Stimulated activated CD8-positive, alpha-beta memory T cell treated with anti-CD3 and anti-CD28 coated beads, Interleukin-7, amount 100 ng/mL, for 4 hours (primary cell): ENCODE measurements around the gene OSM.

ENCODE experiments used
- DNase-seq, 2 donors: peaks; one replicate each; pipeline ENCODE4 v3.0.0-alpha.2; 2020; ENCODE audit warnings: low read depth in 2 of 2

OSM gene

DNA sequence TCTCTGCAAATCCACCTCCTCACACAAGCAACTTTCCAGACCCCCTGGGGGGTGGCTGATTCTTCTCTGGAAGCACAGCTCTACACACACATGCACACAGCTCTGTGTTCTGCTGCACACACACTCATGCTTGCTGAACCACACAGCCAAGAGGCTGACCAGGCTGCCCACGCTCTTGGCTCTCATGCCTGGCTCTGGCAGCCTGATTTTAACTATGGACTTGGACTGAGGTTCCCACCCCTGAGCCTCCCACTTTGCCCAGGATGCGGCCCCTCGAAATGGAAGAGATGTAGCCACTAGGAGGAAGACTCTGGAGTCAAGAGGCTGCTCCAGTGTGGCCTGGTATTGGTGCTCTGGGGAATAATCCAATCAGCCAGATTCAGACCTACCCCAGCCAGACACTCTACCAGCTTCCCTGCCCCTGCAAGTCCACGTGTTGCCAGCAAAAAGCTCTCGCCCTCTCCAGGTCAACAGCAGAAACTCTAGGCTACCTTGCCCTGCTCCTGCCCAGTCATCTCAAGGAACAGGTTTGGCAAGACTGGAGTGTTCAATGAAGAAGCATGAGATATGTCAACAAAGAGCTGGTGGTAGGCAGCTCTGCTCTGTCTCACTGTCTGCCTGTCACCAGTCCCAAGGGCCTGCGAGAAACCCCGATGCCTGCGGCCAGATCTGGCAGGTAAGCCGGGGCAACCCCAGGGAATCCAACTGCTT, 31.5 kb upstream of the OSM start:
- DNase-seq: no peak

DNA sequence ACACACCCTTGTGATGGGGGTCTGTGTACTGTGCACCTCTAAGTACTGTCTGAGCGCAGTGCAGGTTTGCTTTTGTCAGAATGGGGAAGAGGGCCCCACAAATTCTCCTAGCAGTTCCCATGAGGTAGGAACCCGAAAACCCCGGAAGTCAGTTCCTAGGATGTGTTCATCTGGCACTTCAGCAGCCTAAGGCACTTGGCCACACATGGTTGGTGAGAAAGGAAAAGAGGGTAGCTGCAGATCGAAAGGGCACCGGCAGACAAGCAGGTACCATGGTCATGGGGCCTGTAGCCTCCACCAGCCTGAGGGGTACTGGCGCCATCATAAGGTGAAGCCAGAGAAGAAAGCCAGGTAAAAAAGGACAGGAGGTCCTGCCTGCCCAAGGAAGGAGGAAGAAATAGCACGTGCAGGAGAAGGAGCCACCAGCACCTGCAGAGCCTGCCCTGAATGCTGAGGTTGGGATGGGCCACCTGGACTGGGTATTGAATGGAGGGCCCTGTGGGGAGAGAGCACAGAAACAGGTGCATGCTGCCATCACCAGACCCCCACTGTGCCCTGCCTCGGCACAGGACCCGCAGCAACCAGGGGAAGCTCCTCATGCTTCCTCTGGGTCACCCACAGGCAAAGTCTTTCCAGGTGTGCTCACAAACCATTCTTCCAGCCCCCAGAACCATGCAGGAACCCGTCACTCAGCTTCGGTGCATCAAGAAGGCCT, 30.8 kb upstream of the OSM start:
- DNase-seq: no peak

DNA sequence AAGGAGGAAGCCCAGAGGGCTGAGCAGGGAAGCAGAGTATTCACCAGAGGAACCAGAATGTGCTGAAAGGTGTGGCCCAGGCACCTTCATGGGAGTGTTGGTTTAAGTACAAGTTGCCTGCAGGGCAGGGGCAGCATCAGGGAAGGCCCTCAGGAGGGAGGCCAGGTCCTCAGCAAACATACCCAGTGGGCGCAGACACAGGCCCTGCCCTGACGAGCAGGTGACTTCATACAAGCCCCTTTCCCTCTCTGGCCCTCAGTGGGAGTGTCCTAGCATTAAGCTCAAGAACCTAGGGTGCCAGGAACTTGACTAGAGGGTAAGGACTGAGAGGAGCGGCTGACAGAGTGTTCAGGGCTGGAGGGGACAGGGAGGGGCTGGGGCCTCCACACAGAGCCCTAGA, 30.2 kb upstream of the OSM start:
- no peak for DNase-seq

DNA sequence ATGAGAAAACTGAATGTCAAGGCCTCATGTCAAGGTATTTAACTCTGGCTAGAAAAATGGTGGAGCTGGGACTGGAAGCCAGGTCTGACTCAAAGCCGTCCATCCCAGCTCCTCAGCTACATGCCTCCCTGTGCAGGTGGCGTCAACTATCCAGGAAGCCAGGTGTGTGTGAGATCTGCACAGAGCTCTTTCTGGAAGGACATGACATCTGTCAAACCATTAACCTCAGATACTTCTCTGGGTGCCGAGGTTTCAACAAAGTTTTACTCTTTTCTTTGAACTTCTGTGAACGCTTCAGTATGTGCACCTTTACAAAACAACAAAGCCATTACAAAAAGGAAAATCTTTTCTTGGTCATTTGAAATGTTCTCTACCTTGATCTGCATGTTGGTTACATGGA, 29.7 kb upstream of the OSM start:
- no peak for DNase-seq

DNA sequence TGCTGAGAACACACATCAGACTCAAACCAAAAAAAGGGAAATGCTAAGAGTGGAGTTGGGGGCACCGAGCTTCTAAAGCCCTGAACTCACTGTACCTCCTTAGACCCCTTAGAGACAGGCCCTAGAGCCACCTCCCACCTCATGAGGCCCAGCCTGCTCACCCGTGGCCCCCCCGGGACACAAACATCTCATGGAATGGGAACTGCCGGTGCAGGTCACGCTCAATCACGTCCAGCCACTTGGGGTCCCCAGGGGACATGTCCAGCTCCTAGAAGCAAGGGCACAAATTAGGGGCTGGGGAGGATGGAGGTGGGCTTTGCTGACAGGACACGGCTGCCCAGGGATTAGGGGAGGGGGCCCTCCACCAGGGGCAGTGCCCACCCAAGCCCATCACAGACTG, 28.9 kb upstream of the OSM start:
- DNase-seq: no peak

DNA sequence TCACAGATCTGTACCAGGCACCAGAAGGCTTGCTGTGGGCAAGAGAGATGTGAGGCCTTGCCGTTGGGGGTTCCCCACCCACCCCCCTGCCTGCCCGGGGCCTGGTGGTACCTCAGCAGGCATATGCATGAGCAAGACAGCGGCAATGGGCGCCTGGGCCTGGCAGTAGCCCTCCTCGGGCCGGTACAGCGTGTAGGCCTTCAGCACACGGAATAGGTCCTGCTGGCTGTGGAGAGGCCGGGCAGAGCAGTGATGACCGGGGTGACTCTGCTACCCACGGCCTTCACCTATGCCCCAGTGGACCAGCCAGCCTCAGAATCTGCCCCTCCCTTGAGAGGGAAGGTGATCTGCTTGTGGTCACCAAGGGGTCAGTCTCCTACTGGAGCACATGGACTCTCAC, 28.2 kb upstream of the OSM start:
- DNase-seq: no peak

DNA sequence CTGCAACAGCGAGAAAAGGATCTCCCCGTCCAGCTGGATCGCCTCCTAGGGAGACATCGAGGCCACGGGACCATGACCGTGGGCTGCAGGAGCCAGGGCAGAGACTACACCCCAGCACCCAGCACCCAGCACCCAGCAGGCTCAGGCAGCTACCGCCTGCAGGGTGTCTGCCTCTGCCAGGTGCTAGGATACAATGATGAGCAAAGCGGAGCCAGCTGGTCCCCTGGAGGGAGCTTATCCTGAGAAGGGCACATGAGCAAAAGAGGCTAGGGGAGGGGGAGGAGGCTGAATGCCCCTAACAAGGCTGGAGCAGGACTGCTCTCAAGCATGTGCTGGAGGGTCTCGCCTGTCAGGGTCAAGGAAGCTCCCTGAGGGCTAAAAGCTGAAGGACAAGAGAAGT, 27.4 kb upstream of the OSM start:
- no peak for DNase-seq

DNA sequence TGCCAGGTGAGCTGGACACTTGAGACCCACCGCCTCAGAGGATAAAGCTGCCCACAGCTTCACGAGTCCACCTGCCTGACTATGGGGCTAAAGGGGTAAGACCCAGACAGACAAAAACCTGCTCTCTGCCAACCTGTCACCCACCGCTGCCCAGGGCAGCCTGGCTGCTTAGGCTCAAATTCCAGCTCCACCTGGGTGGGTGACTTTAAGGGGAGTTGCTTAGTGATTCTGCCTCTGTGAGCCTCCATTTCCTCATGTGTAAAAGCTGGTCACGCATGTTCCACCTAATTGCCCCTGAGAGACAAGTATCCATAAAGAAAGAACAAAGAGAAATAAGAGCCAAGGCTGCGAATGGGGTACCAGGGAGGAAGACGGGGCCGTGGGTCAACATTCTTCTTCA, 26.4 kb upstream of the OSM start:
- no peak for DNase-seq

DNA sequence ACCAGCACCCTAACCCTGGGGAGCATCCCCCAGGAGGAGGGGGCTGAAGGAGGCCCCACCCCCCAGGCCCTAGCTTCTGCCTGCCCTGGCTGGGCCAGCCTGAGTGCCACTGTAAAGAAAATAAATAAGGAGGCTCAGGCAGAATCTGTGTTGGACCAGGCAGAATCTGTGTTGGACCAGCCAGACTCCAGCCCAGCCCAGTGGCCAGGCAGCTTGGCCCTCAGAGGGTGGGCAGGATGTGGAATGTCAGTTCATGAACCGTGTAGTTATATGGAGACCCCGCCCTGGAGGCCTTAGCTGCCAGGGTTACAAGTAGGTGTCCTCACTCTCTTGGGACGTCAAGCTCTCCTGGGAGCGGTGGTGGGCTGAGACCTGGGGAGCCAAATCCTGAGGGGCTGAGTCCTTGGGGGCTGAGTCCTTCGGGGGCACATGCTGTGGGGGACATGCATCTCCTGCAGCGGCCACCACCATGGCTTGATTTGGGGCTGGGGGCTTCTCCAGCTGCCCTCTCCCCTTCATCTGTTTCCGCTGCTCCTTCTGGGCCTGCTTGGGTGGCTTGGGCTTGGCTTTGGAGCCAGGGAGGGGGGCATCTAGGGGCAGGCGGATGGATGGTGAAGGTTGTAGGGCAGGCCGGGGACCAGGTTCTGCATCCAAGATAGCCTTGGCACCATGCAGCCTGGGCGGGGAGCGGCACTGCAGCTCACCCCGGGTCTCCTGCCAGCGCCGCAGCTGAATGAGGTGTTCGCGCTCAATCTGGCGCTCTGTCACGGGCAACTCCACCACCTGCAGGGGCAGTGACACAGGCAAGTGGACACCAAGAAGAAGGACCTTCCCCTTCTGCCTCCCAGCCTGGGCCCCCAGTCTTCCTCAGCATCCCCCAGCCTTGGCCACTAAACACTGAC, 25.7 kb upstream of the OSM start:
- DNase-seq: no peak

DNA sequence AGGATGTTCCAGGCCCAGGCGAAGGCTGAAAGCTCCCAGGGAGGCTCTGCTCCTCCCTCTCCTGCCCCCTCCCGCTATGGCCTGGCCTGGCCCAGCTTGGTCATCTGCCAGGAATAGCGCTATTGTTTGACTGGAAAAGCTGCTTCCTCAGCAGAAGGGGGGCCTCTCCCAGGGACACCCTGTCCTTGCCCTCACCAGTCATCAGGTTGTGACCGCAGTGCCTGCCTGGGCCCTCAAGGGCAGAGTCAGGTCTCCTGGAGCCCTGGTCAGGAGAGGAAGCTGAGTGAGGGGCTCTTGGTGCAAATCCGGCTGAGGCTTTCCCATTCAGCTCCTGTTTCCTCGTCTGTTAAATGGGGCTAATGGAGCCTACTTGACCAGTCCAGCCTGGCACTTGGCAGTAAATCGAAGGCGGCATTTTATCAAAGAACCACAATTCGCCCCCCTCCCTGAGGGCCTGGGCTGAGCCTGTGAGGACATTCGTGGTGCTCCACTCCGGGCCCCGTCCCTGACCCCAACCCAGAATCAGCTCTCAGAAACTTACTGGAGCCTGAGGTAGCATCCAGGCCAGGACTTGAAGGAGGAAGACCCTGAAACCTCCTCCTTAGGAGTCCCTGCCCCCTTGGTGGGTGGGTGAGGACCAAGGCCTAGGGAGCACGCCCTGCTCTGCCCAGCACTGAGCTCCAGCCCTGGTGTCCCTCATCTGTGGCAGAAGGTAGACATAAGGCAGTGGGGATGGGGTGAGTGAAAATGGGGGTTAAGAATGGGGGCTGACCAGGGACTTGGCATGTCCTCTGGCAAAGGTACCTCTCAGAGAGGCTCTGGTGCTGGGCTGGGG, 24.6 kb upstream of the OSM start:
- no peak for DNase-seq

DNA sequence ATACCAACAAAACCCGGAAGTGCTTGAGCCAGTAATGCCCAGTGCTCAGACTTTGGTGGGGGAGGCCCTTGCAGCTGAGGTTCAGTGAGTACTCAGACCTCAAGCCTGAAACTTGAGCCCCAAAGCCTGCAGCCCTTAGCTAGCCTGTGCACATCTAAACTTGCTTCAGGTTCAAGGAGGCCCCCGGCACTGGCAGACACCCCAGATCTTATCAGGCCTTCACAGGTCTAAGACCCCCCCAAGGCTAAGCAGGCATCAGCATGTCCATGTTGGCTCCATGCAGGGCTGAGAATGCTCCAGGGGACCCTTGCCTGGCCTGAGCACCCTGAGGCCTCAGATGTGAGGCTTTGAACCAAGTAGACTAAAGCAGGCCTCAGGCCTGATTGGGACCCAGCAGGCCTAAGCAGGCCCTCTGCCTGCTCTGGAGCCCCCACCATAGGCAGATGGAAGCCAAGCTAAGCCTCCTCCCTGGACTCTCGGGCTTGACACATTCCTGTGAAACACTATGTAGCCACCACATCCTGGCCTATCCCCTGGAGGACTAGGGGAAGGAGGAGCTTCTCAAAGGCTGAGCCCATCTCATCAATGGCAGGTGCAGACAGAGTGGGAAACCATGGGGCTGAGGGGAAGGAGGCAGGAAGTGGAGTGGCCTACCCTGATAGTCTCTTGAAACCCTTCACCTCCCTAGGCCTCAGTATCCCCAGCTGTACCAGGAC, 23.8 kb upstream of the OSM start:
- no peak for DNase-seq

DNA sequence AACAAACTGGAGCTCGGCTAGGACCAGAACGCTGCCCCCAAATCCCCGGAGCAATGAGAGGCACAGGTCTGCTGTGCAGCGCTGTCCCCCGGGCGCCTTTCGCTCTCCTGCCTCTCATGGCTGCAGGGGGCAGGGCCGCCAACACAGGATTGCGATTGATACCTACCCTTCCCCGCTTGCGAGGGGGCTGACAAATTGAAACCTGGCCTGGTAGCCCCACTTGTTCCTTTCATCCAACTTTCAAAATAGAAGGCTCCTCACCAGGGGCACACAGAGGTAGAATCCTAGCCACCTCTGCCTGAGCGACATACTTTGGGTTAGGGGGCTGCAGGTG, 23.3 kb upstream of the OSM start:
- DNase-seq: no peak

DNA sequence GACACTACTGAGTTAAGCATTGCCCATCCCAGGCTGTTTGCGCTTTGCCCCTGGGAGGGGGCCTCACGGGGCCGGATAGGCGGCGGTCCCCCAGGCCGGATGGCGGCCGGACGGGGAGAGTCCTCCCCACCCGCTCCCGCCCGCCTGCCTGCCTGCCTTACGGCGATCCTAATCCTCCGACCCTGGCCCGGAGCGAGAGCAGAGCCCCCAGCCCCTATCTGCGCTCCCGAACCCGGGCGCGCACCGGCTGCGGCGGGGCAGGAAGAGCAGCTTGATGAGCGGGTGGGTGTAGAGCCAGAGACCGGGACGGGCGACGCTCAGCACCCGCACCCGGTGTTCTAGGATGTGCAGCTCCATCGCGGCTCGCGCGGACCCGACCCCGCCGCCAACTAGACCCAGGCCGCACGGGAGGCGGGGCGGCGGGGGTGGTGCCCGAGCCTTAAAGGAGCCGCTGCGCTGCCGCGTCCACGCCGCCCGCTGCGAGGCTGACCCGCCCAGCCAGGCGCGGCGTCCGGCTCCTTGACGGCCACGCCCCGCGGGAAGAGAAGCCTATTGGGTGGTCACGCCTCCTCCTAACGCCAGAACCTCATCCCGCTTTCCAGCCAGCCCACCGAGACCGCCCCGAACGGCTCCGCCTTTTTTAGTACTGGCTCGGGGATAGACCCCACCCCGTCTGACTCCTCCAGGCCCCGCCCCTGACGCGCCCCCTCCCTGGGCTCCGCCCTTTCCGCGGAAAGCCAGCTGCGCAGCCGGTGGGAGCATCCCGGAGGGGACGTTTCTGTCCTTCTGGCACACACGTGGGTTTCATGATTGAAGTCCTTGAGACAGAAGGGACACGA, 22.7 kb upstream of the OSM start, which contains the start of gene CASTOR1:
Gene CASTOR1, minus strand, starts transcription at position 365 of the 839 bp plus-strand sequence. Its CDS starts 8 bp downstream, at position 357.
- DNase-seq: peak; percentile 75 to 78

DNA sequence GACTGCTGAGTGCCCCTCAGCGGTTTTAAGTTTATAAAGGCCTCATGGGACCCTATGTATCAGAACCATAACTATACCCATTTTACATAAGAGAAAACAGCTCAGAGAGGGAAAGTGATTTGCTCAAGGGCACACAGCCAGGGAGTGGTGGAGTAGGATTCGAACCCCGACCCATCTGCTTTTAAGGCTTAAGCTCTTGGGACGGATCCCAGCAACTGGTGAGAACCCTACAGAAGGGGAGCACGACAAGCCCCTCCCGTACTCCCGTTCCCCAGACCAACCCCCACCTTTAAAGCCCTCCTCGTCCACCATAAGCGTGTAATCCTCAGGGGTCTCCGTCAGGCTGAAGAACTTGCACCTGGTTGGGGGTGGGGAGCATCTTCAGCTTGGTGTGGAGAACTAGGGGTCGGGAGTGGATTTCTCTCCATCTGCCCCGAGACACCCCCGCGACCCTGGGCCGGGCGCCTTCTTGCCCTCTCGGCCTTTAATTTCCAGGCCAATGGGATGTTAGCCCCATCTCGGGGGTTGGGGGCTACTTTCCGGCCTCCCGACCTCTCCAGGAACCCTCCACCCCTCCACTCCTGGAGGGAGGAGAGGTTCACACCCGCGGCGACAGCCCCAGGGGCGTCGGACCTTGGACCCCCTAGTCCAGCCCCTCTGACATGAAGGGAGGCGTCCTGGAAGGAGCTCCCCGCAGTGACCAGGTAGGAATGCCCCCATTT, 21.9 kb upstream of the OSM start:
- DNase-seq: no peak

DNA sequence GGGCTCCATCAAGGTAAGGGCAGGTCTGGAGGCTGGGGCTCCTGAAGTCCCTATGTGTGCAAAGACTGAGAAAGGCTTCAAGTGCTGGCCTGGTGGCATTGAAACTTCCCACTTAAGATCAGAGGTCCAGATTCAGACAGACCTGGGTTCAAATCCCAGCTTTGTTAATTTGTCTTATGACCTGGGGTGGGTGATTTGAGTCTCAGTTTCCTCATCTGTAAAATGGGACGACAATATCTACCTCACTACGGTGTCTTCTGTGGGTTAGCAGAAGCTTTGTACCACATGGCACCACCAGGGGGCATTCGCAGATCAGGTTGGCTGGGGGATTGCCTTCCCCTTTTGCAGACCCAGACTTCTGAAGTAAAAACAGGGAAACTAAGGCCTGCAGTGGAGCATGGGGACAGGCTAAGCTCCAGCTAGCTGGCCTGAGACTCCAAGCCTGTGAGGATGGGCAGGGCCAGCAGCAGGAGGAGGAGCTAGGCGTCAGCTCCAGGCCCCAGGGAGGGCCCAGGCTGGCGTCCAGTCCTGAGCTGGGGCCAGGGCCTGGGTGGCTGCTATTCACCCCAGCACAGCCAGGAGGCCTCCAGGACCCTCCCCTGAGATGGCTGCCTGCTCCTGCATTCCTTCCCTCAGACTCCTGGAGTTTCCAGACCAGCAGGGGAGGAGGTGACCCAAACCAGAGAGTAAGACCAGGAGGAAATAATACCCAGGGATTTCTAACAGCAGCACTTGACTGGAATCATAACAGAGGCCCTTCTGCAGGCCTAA, 21.2 kb upstream of the OSM start:
- DNase-seq: peak; percentile 75 to 85

DNA sequence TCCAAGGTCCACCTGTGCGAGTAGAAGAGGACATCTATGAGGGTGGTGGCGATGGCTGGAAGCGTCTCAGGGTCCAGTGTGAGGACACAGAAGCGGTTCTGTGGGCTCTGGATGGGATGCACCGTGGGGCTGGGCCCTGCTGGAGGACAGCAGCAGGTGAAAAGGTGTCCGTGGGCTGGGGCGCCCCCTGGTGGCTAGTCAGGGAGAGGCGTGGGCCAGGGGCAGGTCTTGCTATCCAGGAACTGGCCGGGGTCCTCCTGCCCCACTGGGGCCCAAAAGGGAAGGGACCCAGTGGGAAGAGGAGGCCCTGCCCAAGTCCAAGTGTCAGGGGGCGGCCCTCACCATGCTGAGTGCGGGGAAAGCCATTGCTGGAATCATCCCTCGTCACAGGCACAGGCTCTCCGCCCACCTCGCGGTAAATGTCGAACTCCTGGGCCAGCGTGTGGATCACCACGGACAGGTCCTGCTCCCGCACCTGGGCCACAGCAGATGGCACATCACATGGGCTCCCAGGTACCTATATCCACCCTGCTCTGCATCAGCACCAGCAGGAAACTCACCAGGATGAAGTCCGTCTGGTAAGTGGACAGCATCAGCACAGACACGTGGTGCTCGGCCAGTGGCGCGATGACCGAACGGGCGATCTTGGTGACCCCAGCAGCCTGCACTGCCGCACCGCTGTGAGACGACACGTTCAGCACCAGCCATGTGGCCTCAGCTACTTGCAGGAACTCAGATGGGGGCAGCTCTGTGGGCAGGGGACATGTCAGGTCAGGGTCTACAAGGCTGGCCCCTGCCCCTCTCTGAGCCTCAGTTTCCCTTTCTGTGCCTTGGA, 20.4 kb upstream of the OSM start:
- DNase-seq: peak; percentile 71 to 74

DNA sequence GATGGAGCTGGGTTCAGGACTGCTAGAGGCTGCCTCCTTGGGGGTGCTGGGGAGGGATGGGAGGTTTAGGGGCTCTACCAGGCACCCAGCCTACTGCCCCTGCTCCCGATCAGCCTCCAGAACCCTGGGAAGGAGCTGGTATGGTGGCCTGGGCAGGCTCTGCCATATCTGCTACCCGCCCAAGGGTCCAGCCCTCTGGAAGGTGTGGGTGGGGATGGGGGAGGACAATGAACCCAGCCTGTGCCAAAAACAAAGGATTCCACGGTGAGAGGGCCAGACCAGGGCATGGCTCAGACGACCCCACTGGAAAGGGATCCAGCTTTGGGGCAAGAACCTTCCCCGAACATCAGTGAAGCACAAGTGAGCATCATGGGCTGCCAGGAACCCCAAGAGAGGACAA, 19.7 kb upstream of the OSM start:
- DNase-seq: no peak

DNA sequence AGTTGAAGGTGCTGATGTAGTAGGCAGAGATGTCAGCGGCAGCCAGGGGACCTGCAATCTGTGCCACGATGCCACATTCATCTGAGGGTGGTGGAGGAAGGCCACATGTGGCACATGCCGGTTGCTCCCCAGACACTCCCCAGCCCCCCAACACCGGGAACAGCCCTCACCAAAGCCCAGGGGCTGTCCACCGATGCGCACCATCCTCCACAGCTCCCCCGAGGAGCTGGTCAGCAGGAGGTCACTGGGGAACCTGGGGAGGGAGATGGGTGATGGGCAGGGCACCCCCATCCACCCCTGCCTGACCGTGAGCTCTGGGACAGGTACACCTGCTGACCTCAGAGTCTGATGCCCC, 19.2 kb upstream of the OSM start:
- no peak for DNase-seq
